Measurements from ENCODE around the gene SREBF1.

The SREBF1 gene

GRCh38 chr17:17836818-17837379 lies at the start of gene SREBF1:
TSS of gene SREBF1 (minus strand) at chr17:17836986. CDS start at chr17:17836817, 169 bp downstream.
- peak within 1 kb of the TSS; percentile 74 to 80 for H3K4me3 ChIP-seq (replicated peaks in 1 of 2; ENCODE audit: low read depth in 2 of 2, low read length in 2 of 2)
- TF ChIP-seq CTCF (IDR thresholded peaks at IDR 0.05; ENCODE audit: low read depth, low read length) = no peak
- peak; percentile 54 to 60 for DNase-seq (ENCODE audit: low read depth in 2 of 2)

- DNase-seq (ENCODE audit: low read depth in 2 of 2) = no peak
- H3K4me3 ChIP-seq (replicated peaks in 1 of 2; ENCODE audit: low read depth in 2 of 2, low read length in 2 of 2) = no peak overlapping the region
- TF ChIP-seq CTCF (IDR thresholded peaks at IDR 0.05; ENCODE audit: low read depth, low read length) = no peak
Observed at GRCh38 chr17:17886226-17886625, 49.4 kb upstream of the SREBF1 start.

GRCh38 chr17:17884391-17885357 lies 47.9 kb upstream of the SREBF1 start:
- no peak for DNase-seq (ENCODE audit: low read depth in 2 of 2)
- TF ChIP-seq CTCF (IDR thresholded peaks at IDR 0.05; ENCODE audit: low read depth, low read length) = no peak
- no peak overlapping the region for H3K4me3 ChIP-seq (replicated peaks in 1 of 2; ENCODE audit: low read depth in 2 of 2, low read length in 2 of 2)

- DNase-seq (ENCODE audit: low read depth in 2 of 2) = no peak
- H3K4me3 ChIP-seq (replicated peaks in 1 of 2; ENCODE audit: low read depth in 2 of 2, low read length in 2 of 2) = no peak overlapping the region
- no peak for TF ChIP-seq CTCF (IDR thresholded peaks at IDR 0.05; ENCODE audit: low read depth, low read length)
Observed at GRCh38 chr17:17883801-17884200, 47.0 kb upstream of the SREBF1 start.

- TF ChIP-seq CTCF (IDR thresholded peaks at IDR 0.05; ENCODE audit: low read depth, low read length) = no peak
- DNase-seq (ENCODE audit: low read depth in 2 of 2) = no peak
- H3K4me3 ChIP-seq (replicated peaks in 1 of 2; ENCODE audit: low read depth in 2 of 2, low read length in 2 of 2) = no peak overlapping the region
Observed at GRCh38 chr17:17882082-17882581, 45.3 kb upstream of the SREBF1 start.

GRCh38 chr17:17880577-17881196 lies 43.9 kb upstream of the SREBF1 start:
- no peak overlapping the region for H3K4me3 ChIP-seq (replicated peaks in 1 of 2; ENCODE audit: low read depth in 2 of 2, low read length in 2 of 2)
- no peak for DNase-seq (ENCODE audit: low read depth in 2 of 2)
- no peak for TF ChIP-seq CTCF (IDR thresholded peaks at IDR 0.05; ENCODE audit: low read depth, low read length)
